Gastrocnemius medialis (tissue), 4 donors: ENCODE results near the gene LRRC74A. TPM values are rescaled to one million over a fixed set of nuclear protein-coding genes. Genes with fewer than 3 reads are reported as not detected.
"Not testable (repeated sequence)": the region's sequence is repeated elsewhere in the genome, so short reads cannot be mapped to it uniquely, and the experiment has no call there.

Source experiments
- ATAC-seq, 2 donors: fragments of 150-250 bp; one replicate each; pipeline ENCODE4 v1.9.1; 2016
- DNase-seq, 2 donors: peaks; one replicate each; pipeline ENCODE4 v3.0.0-alpha.2; 2019
- H3K27ac ChIP-seq, 4 donors: fragments of 200-600 bp; sonication (generic); 1 replicate in 1 of 4; 2 replicates in 3 of 4; pipeline ENCODE4 v1.5.1; 2016 to 2018; ENCODE audit warnings: mild to moderate bottlenecking in 2 of 4, moderate library complexity in 1 of 4
- H3K27me3 ChIP-seq, 3 donors: fragments of 200-600 bp; sonication (generic) in 2 of 3; 1 replicate in 1 of 3; 2 replicates in 2 of 3; pipeline versions ENCODE4 v1.5.1 to v1.6.0; 2016 to 2019; ENCODE audit warnings: mild to moderate bottlenecking in 1 of 3, moderate library complexity in 1 of 3
- H3K36me3 ChIP-seq, 2 donors: fragments of 200-600 bp; sonication (generic) in 1 of 2; one replicate each; pipeline ENCODE4 v1.5.1; 2017 to 2018
- H3K4me1 ChIP-seq, 2 donors: fragments of 200-600 bp; sonication (generic) in 1 of 2; one replicate each; pipeline ENCODE4 v1.5.1; 2016 to 2017; ENCODE audit warnings: mild to moderate bottlenecking in 2 of 2
- H3K4me3 ChIP-seq, 4 donors: fragments of 200-600 bp; sonication (generic) in 3 of 4; 1 replicate in 1 of 4; 2 replicates in 3 of 4; pipeline ENCODE4 v1.5.1; 2016 to 2019; ENCODE audit warnings: mild to moderate bottlenecking in 2 of 4
- H3K9me3 ChIP-seq, 3 donors: fragments of 200-600 bp; sonication (generic) in 2 of 3; 1 replicate in 1 of 3; 2 replicates in 2 of 3; pipeline ENCODE4 v1.5.1; 2016 to 2019
- CTCF ChIP-seq, 5 experiments: fragments of 450-650 bp in 3 of 5; fragments of 200-600 bp in 2 of 5; sonication (generic) in 2 of 5; IDR thresholded peaks in 4 of 5; conservative IDR thresholded peaks in 1 of 5; 1 replicate in 4 of 5; 2 replicates in 1 of 5; pipeline ENCODE4 v1.5.1; 2016 to 2019; ENCODE audit warnings: antibody characterized with exemption in 5 of 5, mild to moderate bottlenecking in 3 of 5, moderate library complexity in 3 of 5
- POLR2A ChIP-seq, 2 donors: fragments of 450-650 bp; IDR thresholded peaks; one replicate each; pipeline ENCODE4 v1.6.1; 2017; ENCODE audit warnings: antibody characterized with exemption in 2 of 2, mild to moderate bottlenecking in 2 of 2, moderate library complexity in 2 of 2
- in situ Hi-C, 4 donors: fragments of 200-750 bp; cut with MboI; loops; one replicate each; pipeline versions ENCODE4 v1.15.0 to v1.8.0; 2017; ENCODE audit warnings: low sequenced_read_pairs in 4 of 4
- intact Hi-C: fragments of 100-400 bp; cut with DNase I; formaldehyde crosslinking; loops from one replicate; pipeline ENCODE4 v1.15.1; 2023; ENCODE audit warnings: low total_unique reads
- total RNA-seq, 4 donors: library from RNA; depleted of rRNA; stranded (reverse); fragments of >200 nt; gene quantifications; one replicate each; pipeline versions ENCODE4 v1.1.0 to v1.2.3, GENCODE V29; 2016

Gene LRRC74A
- total RNA-seq, 4 donors from 2014 or later = not detected

- Histone ChIP-seq H3K4me1 (peaks cover 0 to 3% of the 10 kb centered on the region in 2 donors), H3K36me3 (no peaks in the 10 kb centered on the region), H3K4me3 (no peak overlapping the region), H3K27me3 (no peaks in the 10 kb centered on the region), H3K27ac (peak overlapping the region in 3 of 4 donors; percentile 33 to 68 (median 49)), H3K9me3 (no peaks in the 10 kb centered on the region)
- intact Hi-C loops = no loop called here
- DNase-seq (no peak), ATAC-seq (peak; percentile 60 to 63)
- in situ Hi-C loops = no loop called here
- TF ChIP-seq POLR2A (IDR thresholded peaks at IDR 0.05) = no peak
- TF ChIP-seq CTCF (IDR thresholded peaks at IDR 0.05 in 4 of 5, conservative IDR thresholded peaks at IDR 0.05 in 1 of 5) = no peak
Measured at GRCh38 chr14:76884853-76885276, 58.7 kb downstream of the LRRC74A start.

- in situ Hi-C loops (no loop called here), intact Hi-C loops (no loop called here)
- ATAC-seq (no peak), DNase-seq (no peak)
- no peaks in the 10 kb centered on the region for H3K36me3 ChIP-seq
- TF ChIP-seq CTCF (IDR thresholded peaks at IDR 0.05 in 4 of 5, conservative IDR thresholded peaks at IDR 0.05 in 1 of 5) (no peak), POLR2A (IDR thresholded peaks at IDR 0.05) (no peak)
- peaks cover 0 to 3% of the 10 kb centered on the region in 2 donors for H3K4me1 ChIP-seq
- peaks cover 0 to 2% (median under 1%) of the 10 kb centered on the region in 3 donors for H3K9me3 ChIP-seq
- H3K27ac ChIP-seq = no peak overlapping the region
- H3K4me3 ChIP-seq = no peak overlapping the region
- no peaks in the 10 kb centered on the region for H3K27me3 ChIP-seq
Measured at GRCh38 chr14:76887191-76887590, 61.0 kb downstream of the LRRC74A start.

GRCh38 chr14:76891391-76891790 lies 65.2 kb downstream of the LRRC74A start:
- intact Hi-C loops = no loop called here

GRCh38 chr14:76894308-76894707 lies 68.1 kb downstream of the LRRC74A start:
- ATAC-seq (no peak), DNase-seq (no peak)
- in situ Hi-C loops = no loop called here
- no peaks in the 10 kb centered on the region for H3K36me3 ChIP-seq
- no peak overlapping the region for H3K27ac ChIP-seq
- intact Hi-C loops = no loop called here
- TF ChIP-seq CTCF (IDR thresholded peaks at IDR 0.05 in 4 of 5, conservative IDR thresholded peaks at IDR 0.05 in 1 of 5) = no peak
- no peak for TF ChIP-seq POLR2A (IDR thresholded peaks at IDR 0.05)
- no peak overlapping the region for H3K4me3 ChIP-seq
- no peaks in the 10 kb centered on the region for H3K27me3 ChIP-seq
- H3K9me3 ChIP-seq = peaks cover 0 to 3% (median 3%) of the 10 kb centered on the region in 3 donors
- H3K4me1 ChIP-seq = no peaks in the 10 kb centered on the region

More at GRCh38 chr14:76891391-76891790, 65.2 kb downstream of the LRRC74A start:
- ATAC-seq = no peak
- no peak overlapping the region for H3K27ac ChIP-seq
- no peak for TF ChIP-seq POLR2A (IDR thresholded peaks at IDR 0.05)
- TF ChIP-seq CTCF (IDR thresholded peaks at IDR 0.05 in 4 of 5, conservative IDR thresholded peaks at IDR 0.05 in 1 of 5) = no peak
- in situ Hi-C loops = no loop called here
- H3K4me1 ChIP-seq = no peaks in the 10 kb centered on the region
- H3K27me3 ChIP-seq = no peaks in the 10 kb centered on the region
- no peak overlapping the region for H3K4me3 ChIP-seq
- DNase-seq = no peak
- H3K9me3 ChIP-seq = peaks cover 0 to 3% (median 3%) of the 10 kb centered on the region in 3 donors
- H3K36me3 ChIP-seq = no peaks in the 10 kb centered on the region

- H3K9me3 ChIP-seq, H3K27me3 ChIP-seq, in situ Hi-C loops, H3K27ac ChIP-seq, ATAC-seq, intact Hi-C loops, H3K36me3 ChIP-seq, DNase-seq, H3K4me3 ChIP-seq: not testable (repeated sequence)
- H3K4me1 ChIP-seq = peaks cover 0 to 17% of the 10 kb centered on the region in 2 donors
Measured at GRCh38 chr14:76898006-76898405, 71.8 kb downstream of the LRRC74A start.
